ENCODE measurements around the gene PDCD6IP.
"Not testable (repeated sequence)": the region's sequence is repeated elsewhere in the genome, so short reads cannot be mapped to it uniquely, and the experiment has no call there.

PDCD6IP gene

DNA sequence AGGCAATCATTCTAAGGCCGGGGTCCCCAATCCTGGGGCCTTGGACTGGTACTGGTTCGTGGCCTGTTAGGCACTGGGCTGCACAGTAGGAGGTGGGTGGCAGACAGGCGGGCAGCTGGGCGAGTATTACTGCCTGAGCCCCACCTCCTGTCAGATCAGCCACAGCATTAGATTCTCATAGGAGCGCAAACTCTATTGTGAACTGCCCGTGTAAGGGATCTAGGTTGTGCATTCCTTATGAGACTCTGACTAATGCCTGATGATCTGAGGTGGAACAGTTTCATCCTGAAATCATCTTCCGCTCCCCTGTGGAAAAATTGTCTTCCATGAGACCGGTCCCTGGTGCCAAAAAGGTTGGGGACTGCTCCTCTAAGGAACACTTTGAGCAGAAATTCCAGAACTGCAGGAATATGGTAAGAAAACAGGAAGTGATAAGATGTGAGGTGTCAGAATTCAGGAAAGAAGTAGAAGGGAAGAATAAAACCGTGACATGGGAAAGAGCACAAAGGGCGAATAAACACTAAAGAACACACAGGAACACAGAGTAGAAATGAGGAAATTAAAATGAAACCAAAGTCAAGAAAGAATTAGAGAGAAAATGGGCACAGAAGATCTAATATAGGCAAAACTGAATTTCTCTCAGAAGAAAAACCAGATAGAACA is 57.6 kb downstream of the PDCD6IP start:
- H3K4me3 Mint-ChIP-seq, result peak overlapping the region; percentile 49
- peak overlapping the region; percentile 74 for H3K27ac Mint-ChIP-seq
- H3K4me1 Mint-ChIP-seq (ENCODE audit: low read depth), result peaks cover 27% of the 10 kb centered on the region
- no peaks in the 10 kb centered on the region for H3K9me3 Mint-ChIP-seq (ENCODE audit: low read depth)
- H3K27me3 Mint-ChIP-seq, result no peaks in the 10 kb centered on the region
- H3K36me3 Mint-ChIP-seq, result peaks cover 20% of the 10 kb centered on the region

DNA sequence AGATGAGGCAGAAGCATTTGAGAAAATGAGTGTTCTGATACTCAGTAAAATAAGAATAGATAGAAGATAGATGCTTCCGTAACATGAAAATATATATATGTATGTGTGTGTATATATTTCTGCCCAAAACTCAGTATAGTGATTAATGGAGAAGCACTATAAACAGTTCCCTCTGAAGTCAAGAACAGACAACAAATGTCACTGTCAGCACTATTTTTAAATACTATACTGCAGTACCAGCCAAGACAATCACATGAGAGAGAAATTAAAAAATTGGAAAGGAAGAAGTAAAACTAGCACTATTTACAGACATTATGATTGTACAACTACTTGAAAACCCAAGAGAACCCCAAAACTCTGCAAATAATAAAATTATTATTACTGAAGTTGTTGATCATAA is 59.3 kb downstream of the PDCD6IP start:
- not testable (repeated sequence) for H3K27me3 Mint-ChIP-seq; H3K27ac Mint-ChIP-seq; H3K9me3 Mint-ChIP-seq (ENCODE audit: low read depth); H3K4me3 Mint-ChIP-seq
- Mint-ChIP-seq H3K36me3 (peaks cover 17% of the 10 kb centered on the region), H3K4me1 (ENCODE audit: low read depth) (peaks cover 22% of the 10 kb centered on the region)

DNA sequence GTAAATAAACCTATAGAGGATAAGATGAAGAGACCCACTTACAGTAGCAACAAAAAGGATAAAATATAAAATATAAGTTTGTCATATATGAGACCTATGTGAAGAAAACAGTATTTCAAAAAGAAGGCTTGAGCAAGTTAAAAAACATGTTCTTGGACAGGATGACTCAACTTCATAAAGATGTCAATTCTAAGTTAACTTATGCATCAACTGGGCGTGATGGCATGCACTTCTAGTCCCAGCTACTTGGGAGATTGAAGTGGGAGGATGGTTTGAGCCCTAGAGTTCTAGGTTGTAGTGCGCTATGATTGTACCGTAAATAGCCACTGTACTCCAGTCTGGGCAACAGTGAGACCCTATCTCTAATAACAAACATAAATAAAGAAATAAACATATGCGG is 59.7 kb downstream of the PDCD6IP start:
- Mint-ChIP-seq H3K27ac (no peak overlapping the region), H3K36me3 (peaks cover 17% of the 10 kb centered on the region), H3K9me3 (ENCODE audit: low read depth) (no peaks in the 10 kb centered on the region), H3K4me3 (no peak overlapping the region), H3K4me1 (ENCODE audit: low read depth) (peaks cover 22% of the 10 kb centered on the region), H3K27me3 (no peaks in the 10 kb centered on the region)

DNA sequence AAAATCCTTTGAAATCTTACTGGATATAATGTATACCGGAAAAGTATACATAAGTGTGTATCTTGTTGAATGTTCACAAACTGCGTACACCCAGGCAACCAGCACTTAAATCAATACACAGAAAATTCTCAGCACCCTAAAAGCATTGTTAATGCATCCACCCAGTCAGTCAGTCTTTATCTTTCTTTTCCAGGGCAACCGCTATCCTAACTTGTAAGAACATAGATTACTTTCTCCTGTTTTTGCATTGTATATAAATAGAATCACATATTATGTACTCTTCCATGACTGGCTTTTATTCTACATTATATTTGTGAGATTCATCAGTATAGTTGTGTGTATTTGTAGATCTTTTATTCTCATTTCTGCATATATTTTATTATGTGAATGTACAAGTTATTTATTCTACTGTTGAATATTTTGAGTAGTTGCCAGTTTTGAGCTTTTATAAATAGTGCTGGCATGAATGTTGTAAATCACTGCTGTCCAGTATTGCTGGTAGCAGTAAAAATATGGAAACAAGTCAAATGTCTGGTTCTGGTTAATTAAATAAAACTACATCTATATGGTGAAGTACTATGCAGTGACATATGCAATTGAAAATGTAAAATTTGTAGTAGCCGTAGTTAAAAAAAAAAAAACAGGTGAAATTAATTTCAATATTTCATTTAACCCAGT is 62.1 kb downstream of the PDCD6IP start:
- no peaks in the 10 kb centered on the region for H3K9me3 Mint-ChIP-seq (ENCODE audit: low read depth)
- no peak overlapping the region for H3K27ac Mint-ChIP-seq
- peaks cover 8% of the 10 kb centered on the region for H3K4me1 Mint-ChIP-seq (ENCODE audit: low read depth)
- H3K4me3 Mint-ChIP-seq, result no peak overlapping the region
- H3K36me3 Mint-ChIP-seq, result peaks cover 19% of the 10 kb centered on the region
- H3K27me3 Mint-ChIP-seq, result no peaks in the 10 kb centered on the region

DNA sequence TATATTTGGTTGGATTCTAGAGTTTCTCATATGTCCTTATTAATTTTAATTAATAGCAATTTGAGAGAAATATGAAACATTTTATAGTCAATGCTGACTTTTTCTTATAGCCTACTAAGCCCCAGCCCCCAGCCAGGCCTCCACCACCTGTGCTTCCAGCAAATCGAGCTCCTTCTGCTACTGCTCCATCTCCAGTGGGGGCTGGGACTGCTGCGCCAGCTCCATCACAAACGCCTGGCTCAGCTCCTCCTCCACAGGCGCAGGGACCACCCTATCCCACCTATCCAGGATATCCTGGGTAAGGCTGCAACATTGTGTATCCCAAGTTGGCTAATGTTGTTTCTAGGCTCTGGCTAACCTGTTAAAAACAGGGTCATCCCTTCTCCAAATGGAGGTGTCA is 66.7 kb downstream of the PDCD6IP start:
- H3K27me3 Mint-ChIP-seq, result no peaks in the 10 kb centered on the region
- H3K9me3 Mint-ChIP-seq (ENCODE audit: low read depth), result no peaks in the 10 kb centered on the region
- peaks cover 14% of the 10 kb centered on the region for H3K36me3 Mint-ChIP-seq
- H3K4me3 Mint-ChIP-seq, result no peak overlapping the region
- H3K27ac Mint-ChIP-seq, result no peak overlapping the region
- H3K4me1 Mint-ChIP-seq (ENCODE audit: low read depth), result peaks cover 8% of the 10 kb centered on the region

DNA sequence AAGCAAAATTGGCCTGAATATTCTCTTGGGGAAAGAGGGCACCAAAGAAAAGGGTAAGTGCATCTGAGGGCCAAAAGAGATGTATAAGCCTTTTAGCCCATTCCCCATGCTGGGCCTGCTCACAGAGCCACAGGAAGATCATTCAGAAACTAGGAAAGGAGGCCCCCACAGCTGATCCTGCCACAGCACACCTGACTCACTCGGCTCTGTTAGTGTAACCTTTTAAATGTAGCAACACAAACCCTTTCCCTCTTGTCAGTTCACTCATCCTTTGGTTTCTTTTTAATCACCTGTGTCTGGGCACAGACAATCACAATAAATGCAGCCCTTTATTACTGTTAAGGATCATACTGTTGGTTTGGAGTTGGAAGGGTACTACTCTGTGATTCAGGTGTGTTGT is 69.9 kb downstream of the PDCD6IP start:
- peak overlapping the region; percentile 41 for H3K27ac Mint-ChIP-seq

DNA sequence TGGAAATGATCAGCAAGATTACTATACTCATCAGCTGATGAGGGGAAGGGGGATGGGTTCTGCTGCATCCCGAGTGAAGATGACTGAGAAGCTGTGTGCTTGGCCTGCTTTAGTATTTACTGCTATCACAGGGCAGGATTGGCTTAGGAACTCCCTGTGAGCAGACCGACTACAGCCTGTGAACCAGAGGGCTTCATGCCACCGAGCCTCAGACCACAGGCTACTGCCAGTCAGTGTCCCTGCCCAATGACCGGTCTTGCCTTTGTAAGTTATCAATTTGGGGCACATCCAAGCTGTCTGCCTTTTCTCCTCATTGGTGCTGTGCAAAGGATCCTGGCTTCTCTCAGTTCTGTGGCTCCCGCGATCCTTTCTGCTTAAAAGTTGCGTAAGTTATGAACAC is 71.5 kb downstream of the PDCD6IP start:
- Mint-ChIP-seq H3K27me3 (no peaks in the 10 kb centered on the region), H3K4me1 (ENCODE audit: low read depth) (peaks cover 8% of the 10 kb centered on the region), H3K27ac (no peak overlapping the region), H3K36me3 (peaks cover 6% of the 10 kb centered on the region), H3K4me3 (no peak overlapping the region), H3K9me3 (ENCODE audit: low read depth) (no peaks in the 10 kb centered on the region)

More for the DNA sequence above, 69.9 kb downstream of the PDCD6IP start:
- H3K9me3 Mint-ChIP-seq (ENCODE audit: low read depth), result no peaks in the 10 kb centered on the region
- peaks cover 8% of the 10 kb centered on the region for H3K4me1 Mint-ChIP-seq (ENCODE audit: low read depth)
- H3K27me3 Mint-ChIP-seq, result no peaks in the 10 kb centered on the region
- no peak overlapping the region for H3K4me3 Mint-ChIP-seq
- peaks cover 9% of the 10 kb centered on the region for H3K36me3 Mint-ChIP-seq

DNA sequence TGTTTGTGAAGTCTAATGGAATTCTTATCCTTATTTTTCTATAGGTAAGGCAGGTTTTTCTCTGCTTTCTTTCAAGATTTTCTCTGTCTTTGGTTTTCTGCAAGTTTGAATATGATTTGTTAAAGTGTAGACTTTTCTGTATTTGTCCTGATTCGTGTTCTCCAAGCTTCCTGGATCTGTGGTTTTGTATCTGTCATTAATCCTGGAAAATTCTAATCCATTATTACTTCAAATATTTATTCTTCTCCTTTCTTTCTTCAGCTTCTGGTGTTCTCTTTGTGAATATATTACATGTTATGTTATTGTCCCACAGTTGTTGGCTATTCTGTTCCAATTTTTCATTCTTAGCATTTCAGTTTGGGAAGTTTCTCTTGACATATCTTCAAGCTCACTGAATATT is 76.4 kb downstream of the PDCD6IP start:
- Mint-ChIP-seq H3K4me3 (no peak overlapping the region), H3K4me1 (ENCODE audit: low read depth) (no peaks in the 10 kb centered on the region), H3K27ac (no peak overlapping the region), H3K36me3 (peaks cover 3% of the 10 kb centered on the region), H3K27me3 (no peaks in the 10 kb centered on the region), H3K9me3 (ENCODE audit: low read depth) (no peaks in the 10 kb centered on the region)

DNA sequence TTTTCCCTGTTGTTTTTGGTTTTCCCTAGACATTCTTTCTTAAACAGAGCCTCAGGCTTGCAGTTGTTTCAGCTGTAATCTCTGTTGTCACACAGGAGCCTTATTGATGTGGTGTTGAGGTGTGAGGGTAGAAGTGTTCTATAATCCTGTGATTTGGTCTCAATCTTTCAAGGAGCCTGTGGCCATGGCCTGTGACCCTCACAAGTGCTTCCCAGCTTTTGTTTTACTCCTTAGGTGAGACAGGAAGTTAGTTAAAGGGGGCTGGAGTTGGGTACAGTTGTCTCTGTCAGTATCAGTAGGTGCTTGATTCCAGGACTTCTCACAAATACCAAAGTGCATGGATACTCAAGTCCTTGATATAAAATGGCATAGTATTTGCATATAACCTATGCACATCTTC is 77.2 kb downstream of the PDCD6IP start:
- Mint-ChIP-seq H3K27ac (no peak overlapping the region), H3K36me3 (peaks cover 3% of the 10 kb centered on the region), H3K4me1 (ENCODE audit: low read depth) (no peaks in the 10 kb centered on the region), H3K9me3 (ENCODE audit: low read depth) (no peaks in the 10 kb centered on the region), H3K4me3 (no peak overlapping the region), H3K27me3 (no peaks in the 10 kb centered on the region)

DNA sequence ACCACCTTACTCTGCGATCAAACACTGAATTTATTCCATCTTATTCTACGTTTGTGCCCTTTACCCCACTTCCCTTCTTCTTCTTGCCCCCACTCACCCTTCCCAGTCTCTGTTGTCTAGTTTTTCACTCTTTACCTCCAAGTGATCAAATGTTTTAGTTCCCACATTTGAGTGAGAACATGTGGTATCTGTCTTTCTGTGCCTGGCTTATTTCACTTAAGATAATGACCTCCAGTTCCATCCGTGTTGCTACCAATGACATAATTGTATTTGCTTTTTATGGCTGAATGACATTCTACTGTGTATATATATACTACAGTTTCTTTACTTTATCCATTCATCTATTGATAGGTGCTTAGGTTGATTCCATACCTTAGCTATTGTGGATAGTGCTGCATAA is 78.8 kb downstream of the PDCD6IP start:
- H3K36me3 Mint-ChIP-seq, result peaks cover 3% of the 10 kb centered on the region
- no peak overlapping the region for H3K27ac Mint-ChIP-seq

DNA sequence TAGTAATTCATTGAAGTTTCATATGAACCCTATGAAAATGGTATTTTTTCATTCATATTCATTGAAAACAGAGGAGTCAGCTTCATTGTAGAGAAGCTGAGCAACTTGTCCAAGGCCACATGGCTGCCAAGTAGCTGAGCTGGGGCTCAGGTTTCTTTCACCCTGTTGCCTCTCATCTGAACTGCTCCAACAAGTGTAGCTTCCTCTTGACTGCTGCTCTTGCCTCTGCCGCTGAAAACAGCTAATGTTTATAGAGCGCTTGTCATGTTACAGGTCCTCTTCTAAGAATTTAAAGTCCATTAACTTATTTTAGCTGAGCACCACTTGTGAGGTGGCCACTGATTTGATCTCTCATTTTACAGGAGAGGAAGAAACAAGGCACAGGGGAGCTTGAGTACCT is 81.1 kb downstream of the PDCD6IP start:
- peaks cover 5% of the 10 kb centered on the region for H3K4me1 Mint-ChIP-seq (ENCODE audit: low read depth)
- H3K36me3 Mint-ChIP-seq, result no peaks in the 10 kb centered on the region
- H3K27me3 Mint-ChIP-seq, result no peaks in the 10 kb centered on the region

More for the DNA sequence above, 78.8 kb downstream of the PDCD6IP start:
- no peaks in the 10 kb centered on the region for H3K9me3 Mint-ChIP-seq (ENCODE audit: low read depth)
- H3K27me3 Mint-ChIP-seq, result no peaks in the 10 kb centered on the region
- H3K4me1 Mint-ChIP-seq (ENCODE audit: low read depth), result no peaks in the 10 kb centered on the region
- no peak overlapping the region for H3K4me3 Mint-ChIP-seq

DNA sequence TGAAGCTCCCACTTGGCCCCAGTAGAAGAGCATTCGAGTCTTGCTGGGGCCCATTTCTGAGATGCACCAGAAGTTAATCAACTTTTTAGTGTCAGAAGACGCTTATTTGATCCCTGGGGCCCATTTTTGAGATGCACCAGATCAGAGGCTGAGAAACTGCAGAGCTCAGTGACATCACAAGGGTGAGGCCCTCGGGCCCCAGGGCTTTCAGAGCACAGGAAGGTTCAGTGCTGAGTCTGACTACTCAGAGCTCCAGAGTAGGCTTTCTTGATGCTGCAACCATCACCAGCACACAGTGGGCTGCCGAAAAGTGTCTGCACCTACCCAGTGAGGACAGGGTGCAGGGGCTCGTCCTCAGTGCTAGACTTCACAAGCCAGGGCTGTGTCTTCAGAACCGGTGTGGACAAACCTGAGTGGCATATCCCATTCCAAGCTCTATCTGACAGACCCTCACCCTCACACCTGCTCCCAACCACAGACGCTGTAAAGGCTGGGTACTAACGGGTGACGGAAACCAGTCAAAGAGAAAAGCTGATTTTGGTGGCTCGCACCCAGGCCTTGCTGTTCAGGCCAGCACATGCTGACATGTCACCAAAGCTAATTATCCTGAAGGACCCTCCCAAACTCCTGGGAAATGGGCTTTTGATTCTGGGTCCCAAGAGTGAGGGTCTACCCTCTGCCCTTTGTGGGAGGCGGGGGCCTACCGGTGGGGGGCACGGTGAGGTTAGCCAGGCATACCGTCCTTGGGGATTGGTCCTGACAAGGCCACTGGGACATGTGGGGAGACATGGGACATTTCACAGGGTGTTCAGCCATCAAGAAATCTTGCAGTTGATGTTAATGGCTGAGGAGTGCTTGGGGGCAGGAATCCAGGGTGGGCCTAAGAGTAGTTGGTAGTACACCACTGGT is 83.0 kb downstream of the PDCD6IP start:
- Mint-ChIP-seq H3K27me3 (peaks cover 2% of the 10 kb centered on the region), H3K4me3 (no peak overlapping the region), H3K36me3 (no peaks in the 10 kb centered on the region), H3K27ac (no peak overlapping the region), H3K9me3 (ENCODE audit: low read depth) (no peaks in the 10 kb centered on the region), H3K4me1 (ENCODE audit: low read depth) (peaks cover 5% of the 10 kb centered on the region)

More for the DNA sequence above, 81.1 kb downstream of the PDCD6IP start:
- no peak overlapping the region for H3K27ac Mint-ChIP-seq
- no peak overlapping the region for H3K4me3 Mint-ChIP-seq
- no peaks in the 10 kb centered on the region for H3K9me3 Mint-ChIP-seq (ENCODE audit: low read depth)

DNA sequence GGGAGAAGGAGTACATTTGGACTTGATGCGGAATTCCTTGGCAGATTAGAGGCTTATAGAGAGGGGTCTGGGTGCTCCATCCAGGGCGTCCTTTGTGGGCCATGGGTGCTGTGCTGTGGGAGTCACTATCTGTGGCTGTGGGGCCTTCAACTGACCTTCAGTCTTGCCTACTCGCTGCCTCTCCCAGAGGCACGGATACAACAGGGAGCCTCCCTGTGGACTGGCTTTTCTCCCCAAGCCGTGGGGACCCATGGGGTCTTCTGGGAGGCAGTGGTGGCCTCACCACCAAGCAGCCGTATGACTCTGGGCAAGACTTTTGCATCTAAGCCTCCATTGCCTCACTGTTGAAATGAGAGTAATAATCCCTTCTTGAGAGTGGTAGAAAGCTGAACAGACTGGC is 83.9 kb downstream of the PDCD6IP start:
- no peaks in the 10 kb centered on the region for H3K36me3 Mint-ChIP-seq
- H3K27ac Mint-ChIP-seq, result no peak overlapping the region
- H3K4me1 Mint-ChIP-seq (ENCODE audit: low read depth), result peaks cover 5% of the 10 kb centered on the region
- no peak overlapping the region for H3K4me3 Mint-ChIP-seq
- no peaks in the 10 kb centered on the region for H3K9me3 Mint-ChIP-seq (ENCODE audit: low read depth)
- peaks cover 2% of the 10 kb centered on the region for H3K27me3 Mint-ChIP-seq

DNA sequence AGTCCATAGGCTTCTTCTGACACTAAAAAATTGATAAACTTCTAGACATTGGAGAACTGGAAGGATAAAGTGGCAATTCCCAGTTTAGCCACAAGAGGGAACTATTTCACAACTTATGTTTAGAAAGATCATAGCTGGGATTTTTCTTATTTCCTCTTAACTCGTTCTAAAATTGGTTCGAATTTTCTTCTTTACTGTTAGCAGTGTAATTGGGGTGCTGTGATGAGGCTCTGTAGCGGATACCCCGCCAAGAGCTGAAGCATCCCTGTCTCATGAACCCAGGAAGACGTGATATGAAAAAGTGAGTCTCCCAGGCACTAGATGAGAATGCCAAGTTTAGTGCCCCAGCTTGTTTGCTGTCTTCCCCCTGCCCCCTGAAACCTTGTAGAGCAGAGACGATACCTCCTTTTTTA is 85.1 kb downstream of the PDCD6IP start:
- no peak overlapping the region for H3K27ac Mint-ChIP-seq
- H3K27me3 Mint-ChIP-seq, result peaks cover 2% of the 10 kb centered on the region
- peaks cover 5% of the 10 kb centered on the region for H3K4me1 Mint-ChIP-seq (ENCODE audit: low read depth)
- H3K4me3 Mint-ChIP-seq, result no peak overlapping the region
- H3K9me3 Mint-ChIP-seq (ENCODE audit: low read depth), result no peaks in the 10 kb centered on the region
- no peaks in the 10 kb centered on the region for H3K36me3 Mint-ChIP-seq

DNA sequence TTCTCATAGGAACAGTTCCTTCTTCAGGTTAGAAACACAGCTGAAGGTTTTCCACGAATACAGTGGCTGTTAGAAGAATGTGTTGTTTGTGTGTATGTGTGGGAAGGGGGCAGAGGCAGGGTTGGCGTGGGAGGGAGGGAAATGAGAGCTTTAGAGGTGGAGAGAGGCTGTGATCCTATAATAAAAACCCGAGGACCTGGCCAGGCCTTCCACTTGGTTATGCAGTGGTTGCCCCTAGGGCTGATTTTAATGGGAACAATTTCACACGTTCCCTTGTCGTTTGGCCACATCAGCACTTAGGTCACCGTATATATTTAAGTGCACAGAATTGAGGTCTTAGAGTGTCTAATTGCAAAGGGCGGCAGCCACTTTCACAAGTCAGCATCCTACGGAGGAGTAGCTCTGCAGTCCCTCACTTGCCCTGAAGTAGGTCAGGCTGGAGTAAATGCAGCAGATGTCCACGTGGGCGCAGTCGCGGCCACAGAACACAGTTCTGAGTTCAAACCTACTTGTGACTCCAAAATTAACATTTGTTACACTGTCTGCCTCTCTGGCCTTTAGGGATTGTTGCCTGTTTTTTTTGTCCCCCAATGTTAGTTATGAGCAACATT is 85.6 kb downstream of the PDCD6IP start:
- H3K27ac Mint-ChIP-seq, result no peak overlapping the region
- no peak overlapping the region for H3K4me3 Mint-ChIP-seq
- no peaks in the 10 kb centered on the region for H3K9me3 Mint-ChIP-seq (ENCODE audit: low read depth)
- peaks cover 2% of the 10 kb centered on the region for H3K27me3 Mint-ChIP-seq
- H3K4me1 Mint-ChIP-seq (ENCODE audit: low read depth), result peaks cover 5% of the 10 kb centered on the region
- H3K36me3 Mint-ChIP-seq, result no peaks in the 10 kb centered on the region
